Common myeloid progenitor, CD34-positive (primary cell): Measurements from ENCODE around the gene MED27.

Source experiments
- CTCF ChIA-PET: fragments of 350-600 bp; sonication (Branson Sonifier 250); formaldehyde crosslinking; loops from one replicate; lab custom pipeline; 2021; ENCODE audit warnings: antibody characterized with exemption; lab: Charles Lee
- POLR2A ChIA-PET: fragments of 350-600 bp; sonication (Branson Sonifier 250); formaldehyde crosslinking; loops from one replicate; lab custom pipeline; 2021; ENCODE audit warnings: antibody characterized with exemption; lab: Charles Lee
- DNase-seq, 3 donors: peaks; one replicate each; pipeline versions ENCODE4 v3.0.0 to v3.0.0-alpha.2; 2013
- H3K27ac ChIP-seq, 2 experiments: 1 replicate in 1 of 2; 2 replicates in 1 of 2; pipeline ENCODE4 v1.7.0; 2013; ENCODE audit warnings: inconsistent platforms in 2 of 2, low read length in 2 of 2, mild to moderate bottlenecking in 2 of 2, low read depth in 1 of 2, moderate library complexity in 1 of 2; ENCODE audit not compliant: severe bottlenecking in 2 of 2, insufficient read depth in 1 of 2, poor library complexity in 1 of 2
- H3K27me3 ChIP-seq, 5 experiments: replicated peaks in 2 of 5; 1 replicate in 3 of 5; 2 replicates in 2 of 5; pipeline versions ENCODE4 v1.6.1 to v1.7.0; 2013; ENCODE audit warnings: low read length in 4 of 5, mild to moderate bottlenecking in 2 of 5, moderate library complexity in 2 of 5, inconsistent platforms in 1 of 5; ENCODE audit not compliant: insufficient read depth in 5 of 5, control insufficient read depth in 4 of 5
- H3K36me3 ChIP-seq, 4 experiments: 1 replicate in 2 of 4; 2 replicates in 2 of 4; pipeline versions ENCODE4 v1.6.1 to v1.7.0; 2013; ENCODE audit warnings: low read length in 3 of 4, control low read depth in 1 of 4, mild to moderate bottlenecking in 1 of 4; ENCODE audit not compliant: control insufficient read depth in 4 of 4, insufficient read depth in 4 of 4
- H3K4me1 ChIP-seq, 4 experiments: 1 replicate in 3 of 4; 2 replicates in 1 of 4; pipeline versions ENCODE4 v1.6.1 to v1.7.1; 2013; ENCODE audit warnings: low read length in 3 of 4, mild to moderate bottlenecking in 3 of 4, control low read depth in 1 of 4, inconsistent platforms in 1 of 4, moderate library complexity in 1 of 4; ENCODE audit not compliant: control insufficient read depth in 4 of 4, insufficient read depth in 4 of 4; ENCODE audit errors: control extremely low read depth in 1 of 4
- H3K4me3 ChIP-seq, 7 experiments: 1 replicate in 4 of 7; 2 replicates in 3 of 7; pipeline versions ENCODE4 v1.5.1 to v1.7.0; 2013; ENCODE audit warnings: mild to moderate bottlenecking in 7 of 7, low read length in 6 of 7, moderate library complexity in 6 of 7, inconsistent platforms in 2 of 7, low read depth in 2 of 7, control low read depth in 1 of 7; ENCODE audit not compliant: insufficient read depth in 4 of 7, control insufficient read depth in 1 of 7; ENCODE audit errors: extremely low read depth in 1 of 7
- H3K9me3 ChIP-seq, 5 experiments: 1 replicate in 4 of 5; 2 replicates in 1 of 5; pipeline versions ENCODE4 v1.6.1 to v1.7.1; 2013; ENCODE audit warnings: low read length in 4 of 5, mild to moderate bottlenecking in 2 of 5, inconsistent platforms in 1 of 5, low read depth in 1 of 5, moderate library complexity in 1 of 5; ENCODE audit not compliant: control insufficient read depth in 4 of 5, insufficient read depth in 2 of 5; ENCODE audit errors: control extremely low read depth in 1 of 5
- WGBS: methylation state at CpG from one replicate; pipeline ENCODE4 v1.1.5; 2013; ENCODE audit not compliant: insufficient coverage; 5-methylcytosine and 5-hydroxymethylcytosine counted together

Gene MED27

GRCh38 chr9:131994364-131995125, 85.1 kb downstream of the MED27 start:
- Histone ChIP-seq H3K4me1 (no peaks in the 10 kb centered on the region), H3K36me3 (peaks cover 0 to 9% (median under 1%) of the 10 kb centered on the region in 4 experiments), H3K27ac (no peak overlapping the region), H3K9me3 (no peaks in the 10 kb centered on the region), H3K27me3 (no peaks in the 10 kb centered on the region), H3K4me3 (no peak overlapping the region)
- CTCF ChIA-PET: no interaction called here
- no peak for DNase-seq
- POLR2A ChIA-PET: no interaction called here
- 82% methylated on average over 6 of the region's 6 CpGs for WGBS

- no peak for DNase-seq
- H3K36me3 ChIP-seq: peaks cover 0 to 9% (median under 1%) of the 10 kb centered on the region in 4 experiments
- 97% methylated on average over 8 of the region's 10 CpGs for WGBS
- POLR2A ChIA-PET: no interaction called here
- no peaks in the 10 kb centered on the region for H3K9me3 ChIP-seq
- H3K27ac ChIP-seq: no peak overlapping the region
- no peaks in the 10 kb centered on the region for H3K27me3 ChIP-seq
- H3K4me1 ChIP-seq: no peaks in the 10 kb centered on the region
- H3K4me3 ChIP-seq: no peak overlapping the region
- CTCF ChIA-PET: no interaction called here
Observed at GRCh38 chr9:131992906-131993657, 86.6 kb downstream of the MED27 start.

- H3K4me1 ChIP-seq: no peaks in the 10 kb centered on the region
- no peaks in the 10 kb centered on the region for H3K27me3 ChIP-seq
- no peak overlapping the region for H3K27ac ChIP-seq
- ChIA-PET POLR2A (no interaction called here), CTCF (no interaction called here)
- 100% methylated on average over 3 of the region's 5 CpGs for WGBS
- no peaks in the 10 kb centered on the region for H3K9me3 ChIP-seq
- no peak for DNase-seq
- H3K36me3 ChIP-seq: no peaks in the 10 kb centered on the region
- no peak overlapping the region for H3K4me3 ChIP-seq
Observed at GRCh38 chr9:131987232-131987631, 92.4 kb downstream of the MED27 start.

GRCh38 chr9:131986576-131986975, 93.1 kb downstream of the MED27 start:
- ChIA-PET CTCF (no interaction called here), POLR2A (no interaction called here)
- WGBS: 100% methylated on average over 3 of the region's 4 CpGs
- H3K4me3 ChIP-seq: no peak overlapping the region
- H3K27me3 ChIP-seq: no peaks in the 10 kb centered on the region
- no peaks in the 10 kb centered on the region for H3K36me3 ChIP-seq
- no peaks in the 10 kb centered on the region for H3K9me3 ChIP-seq
- DNase-seq: no peak
- H3K27ac ChIP-seq: no peak overlapping the region
- H3K4me1 ChIP-seq: no peaks in the 10 kb centered on the region

GRCh38 chr9:131986089-131986488, 93.6 kb downstream of the MED27 start:
- ChIA-PET POLR2A (no interaction called here), CTCF (no interaction called here)
- H3K27me3 ChIP-seq: no peaks in the 10 kb centered on the region
- H3K9me3 ChIP-seq: no peaks in the 10 kb centered on the region
- no peak for DNase-seq
- H3K4me3 ChIP-seq: no peak overlapping the region
- no peak overlapping the region for H3K27ac ChIP-seq
- H3K36me3 ChIP-seq: no peaks in the 10 kb centered on the region
- no peaks in the 10 kb centered on the region for H3K4me1 ChIP-seq
- 83% methylated on average over 1 of the region's 3 CpGs for WGBS

- Histone ChIP-seq H3K27me3 (no peaks in the 10 kb centered on the region), H3K4me3 (no peak overlapping the region), H3K4me1 (no peaks in the 10 kb centered on the region), H3K27ac (no peak overlapping the region), H3K36me3 (no peaks in the 10 kb centered on the region), H3K9me3 (no peaks in the 10 kb centered on the region)
- CTCF ChIA-PET: interaction anchor here (0.9 to 1.3 kb wide), 2 partner anchors 9 to 12 kb away, joined by 3 read pairs; no protein-coding TSS in a partner anchor
- POLR2A ChIA-PET: no interaction called here
- DNase-seq: no peak
- WGBS: no CpG with 5 or more reads among the region's 1 CpG
Observed at GRCh38 chr9:131984564-131984963, 95.1 kb downstream of the MED27 start.

GRCh38 chr9:131982671-131983239, 96.9 kb downstream of the MED27 start:
- Histone ChIP-seq H3K27me3 (no peaks in the 10 kb centered on the region), H3K4me3 (no peak overlapping the region), H3K36me3 (no peaks in the 10 kb centered on the region), H3K4me1 (peaks cover 0 to 2% (median under 1%) of the 10 kb centered on the region in 4 experiments), H3K27ac (no peak overlapping the region), H3K9me3 (no peaks in the 10 kb centered on the region)
- ChIA-PET CTCF (no interaction called here), POLR2A (no interaction called here)
- 100% methylated on average over 2 of the region's 5 CpGs for WGBS
- no peak for DNase-seq
